ENCODE results near the gene ZSWIM1. TPM values are rescaled to one million over a fixed set of nuclear protein-coding genes. Genes with fewer than 3 reads are reported as not detected.

ZSWIM1 gene
- total and polyA plus RNA-seq, 7 donors: 3.6 to 9.4 (median 6.5) TPM

GRCh38 chr20:45845452-45845851 lies 35.6 kb upstream of the ZSWIM1 start:
- no peak overlapping the region for H3K4me3 ChIP-seq
- intact Hi-C loops (cut with DNase I): no loop called here
- DNase-seq: no peak
- TF ChIP-seq CTCF (IDR thresholded peaks at IDR 0.05): no peak
- TF ChIP-seq POLR2A (IDR thresholded peaks at IDR 0.05): no peak
- TF ChIP-seq EP300 (IDR thresholded peaks at IDR 0.05): no peak
- TF ChIP-seq POLR2AphosphoS5 (IDR thresholded peaks at IDR 0.05): no peak
- H3K27ac ChIP-seq: peak overlapping the region in 1 of 4 donors; percentile 25
- peaks cover 22 to 75% (median 37%) of the 10 kb centered on the region in 4 donors for H3K36me3 ChIP-seq
- H3K4me1 ChIP-seq: peaks cover 0 to 45% (median 36%) of the 10 kb centered on the region in 4 donors
- no peaks in the 10 kb centered on the region for H3K9me3 ChIP-seq
- H3K27me3 ChIP-seq: no peaks in the 10 kb centered on the region

- Histone ChIP-seq H3K9me3 (no peaks in the 10 kb centered on the region), H3K4me1 (peaks cover 0 to 15% (median 8%) of the 10 kb centered on the region in 4 donors), H3K27me3 (no peaks in the 10 kb centered on the region), H3K4me3 (no peak overlapping the region), H3K27ac (no peak overlapping the region), H3K36me3 (peaks cover 14 to 76% (median 24%) of the 10 kb centered on the region in 4 donors)
- WGBS, 2 donors: 97% methylated on average over 8 of the region's 8 CpGs
- peak; percentile 35 for DNase-seq
- TF ChIP-seq CTCF (IDR thresholded peaks at IDR 0.05) (no peak), EP300 (IDR thresholded peaks at IDR 0.05) (no peak), POLR2A (IDR thresholded peaks at IDR 0.05) (no peak), POLR2AphosphoS5 (IDR thresholded peaks at IDR 0.05) (no peak)
- intact Hi-C loops (cut with DNase I): no loop called here
Observed at GRCh38 chr20:45848421-45848820, 32.6 kb upstream of the ZSWIM1 start.

- DNase-seq: peak; percentile 25
- Histone ChIP-seq H3K36me3 (peaks cover 10 to 74% (median 18%) of the 10 kb centered on the region in 4 donors), H3K4me1 (peaks cover 0 to 9% (median 2%) of the 10 kb centered on the region in 4 donors), H3K4me3 (no peak overlapping the region), H3K27ac (no peak overlapping the region), H3K9me3 (no peaks in the 10 kb centered on the region), H3K27me3 (no peaks in the 10 kb centered on the region)
- intact Hi-C loops (cut with DNase I): no loop called here
- TF ChIP-seq EP300 (IDR thresholded peaks at IDR 0.05): no peak
- no peak for TF ChIP-seq POLR2AphosphoS5 (IDR thresholded peaks at IDR 0.05)
- no peak for TF ChIP-seq POLR2A (IDR thresholded peaks at IDR 0.05)
- TF ChIP-seq CTCF (IDR thresholded peaks at IDR 0.05): no peak
- 93 to 95% methylated on average over 8 of the region's 8 CpGs for WGBS, 2 donors
Observed at GRCh38 chr20:45848969-45849582, 32.0 kb upstream of the ZSWIM1 start.

GRCh38 chr20:45850238-45850637 lies 30.8 kb upstream of the ZSWIM1 start:
- Histone ChIP-seq H3K27ac (no peak overlapping the region), H3K27me3 (no peaks in the 10 kb centered on the region), H3K4me1 (peaks cover 0 to 12% (median 9%) of the 10 kb centered on the region in 4 donors), H3K4me3 (no peak overlapping the region), H3K36me3 (peaks cover 7 to 62% (median 13%) of the 10 kb centered on the region in 4 donors), H3K9me3 (no peaks in the 10 kb centered on the region)
- intact Hi-C loops (cut with DNase I): no loop called here
- WGBS, 2 donors: 92 to 98% methylated on average over 2 of the region's 2 CpGs
- no peak for DNase-seq
- no peak for TF ChIP-seq EP300 (IDR thresholded peaks at IDR 0.05)
- no peak for TF ChIP-seq POLR2AphosphoS5 (IDR thresholded peaks at IDR 0.05)
- no peak for TF ChIP-seq POLR2A (IDR thresholded peaks at IDR 0.05)
- no peak for TF ChIP-seq CTCF (IDR thresholded peaks at IDR 0.05)

- TF ChIP-seq CTCF (IDR thresholded peaks at IDR 0.05) (no peak), POLR2A (IDR thresholded peaks at IDR 0.05) (no peak), POLR2AphosphoS5 (IDR thresholded peaks at IDR 0.05) (no peak), EP300 (IDR thresholded peaks at IDR 0.05) (no peak)
- 97 to 99% methylated on average over 1 of the region's 1 CpG for WGBS, 2 donors
- DNase-seq: no peak
- no peaks in the 10 kb centered on the region for H3K9me3 ChIP-seq
- peaks cover 7 to 55% (median 9%) of the 10 kb centered on the region in 4 donors for H3K36me3 ChIP-seq
- H3K4me3 ChIP-seq: no peak overlapping the region
- no peak overlapping the region for H3K27ac ChIP-seq
- H3K4me1 ChIP-seq: peaks cover 0 to 19% (median 14%) of the 10 kb centered on the region in 4 donors
- H3K27me3 ChIP-seq: no peaks in the 10 kb centered on the region
- intact Hi-C loops (cut with DNase I): no loop called here
Observed at GRCh38 chr20:45850926-45851325, 30.1 kb upstream of the ZSWIM1 start.

Measured in sigmoid colon (tissue), 7 donors.